Measurements from ENCODE around the gene ICAM1.
"Not testable (repeated sequence)": the region's sequence is repeated elsewhere in the genome, so short reads cannot be mapped to it uniquely, and the experiment has no call there.

ICAM1 gene

GRCh38 chr19:10241826-10242449 is 29.0 kb upstream of the ICAM1 start:
- DNase-seq; H3K9me3 ChIP-seq (ENCODE audit: control extremely low read depth in 1 of 5, control insufficient read depth in 4 of 5, insufficient read depth in 2 of 5, low read depth in 1 of 5, low read length in 4 of 5); H3K27ac ChIP-seq (ENCODE audit: insufficient read depth in 1 of 2, low read depth in 1 of 2, low read length in 2 of 2, poor library complexity in 1 of 2, severe bottlenecking in 2 of 2); CTCF ChIA-PET; POLR2A ChIA-PET; H3K36me3 ChIP-seq (ENCODE audit: control insufficient read depth in 4 of 4, insufficient read depth in 4 of 4, low read length in 3 of 4); H3K4me3 ChIP-seq (ENCODE audit: control insufficient read depth in 1 of 7, extremely low read depth in 1 of 7, insufficient read depth in 4 of 7, low read depth in 2 of 7, low read length in 6 of 7); H3K27me3 ChIP-seq (replicated peaks in 2 of 5; ENCODE audit: control insufficient read depth in 4 of 5, insufficient read depth in 5 of 5, low read length in 4 of 5): not testable (repeated sequence)
- peaks cover 0 to 12% (median 9%) of the 10 kb centered on the region in 4 experiments for H3K4me1 ChIP-seq (ENCODE audit: control extremely low read depth in 1 of 4, control insufficient read depth in 4 of 4, insufficient read depth in 4 of 4, low read length in 3 of 4)
- 98% methylated on average over 11 of the region's 11 CpGs for WGBS (ENCODE audit: insufficient coverage)

GRCh38 chr19:10243606-10244005 is 27.3 kb upstream of the ICAM1 start:
- POLR2A ChIA-PET, result interaction anchor here (0.6 kb wide), 1 partner anchor 16 kb away, joined by 4 read pairs; no protein-coding TSS in a partner anchor
- H3K4me3 ChIP-seq (ENCODE audit: control insufficient read depth in 1 of 7, extremely low read depth in 1 of 7, insufficient read depth in 4 of 7, low read depth in 2 of 7, low read length in 6 of 7), result no peak overlapping the region

GRCh38 chr19:10245189-10245939 is 25.6 kb upstream of the ICAM1 start:
- H3K9me3 ChIP-seq (ENCODE audit: control extremely low read depth in 1 of 5, control insufficient read depth in 4 of 5, insufficient read depth in 2 of 5, low read depth in 1 of 5, low read length in 4 of 5), result no peaks in the 10 kb centered on the region
- WGBS (ENCODE audit: insufficient coverage), result 61% methylated on average over 3 of the region's 9 CpGs
- ChIA-PET POLR2A (interaction anchor here (0.8 kb wide), 1 partner anchor 14 kb away, joined by 3 read pairs; no protein-coding TSS in a partner anchor), CTCF (interaction anchor here (1.1 to 1.9 kb wide), 3 partner anchors 24 to 85 kb away, joined by 3 to 6 read pairs (median 3); no protein-coding TSS in a partner anchor)
- H3K27me3 ChIP-seq (replicated peaks in 2 of 5; ENCODE audit: control insufficient read depth in 4 of 5, insufficient read depth in 5 of 5, low read length in 4 of 5), result no peaks in the 10 kb centered on the region
- no peak for DNase-seq
- H3K4me3 ChIP-seq (ENCODE audit: control insufficient read depth in 1 of 7, extremely low read depth in 1 of 7, insufficient read depth in 4 of 7, low read depth in 2 of 7, low read length in 6 of 7), result no peak overlapping the region
- no peaks in the 10 kb centered on the region for H3K36me3 ChIP-seq (ENCODE audit: control insufficient read depth in 4 of 4, insufficient read depth in 4 of 4, low read length in 3 of 4)
- no peaks in the 10 kb centered on the region for H3K4me1 ChIP-seq (ENCODE audit: control extremely low read depth in 1 of 4, control insufficient read depth in 4 of 4, insufficient read depth in 4 of 4, low read length in 3 of 4)
- H3K27ac ChIP-seq (ENCODE audit: insufficient read depth in 1 of 2, low read depth in 1 of 2, low read length in 2 of 2, poor library complexity in 1 of 2, severe bottlenecking in 2 of 2), result no peak overlapping the region

More at GRCh38 chr19:10243606-10244005, 27.3 kb upstream of the ICAM1 start:
- no peak for DNase-seq
- Histone ChIP-seq H3K36me3 (ENCODE audit: control insufficient read depth in 4 of 4, insufficient read depth in 4 of 4, low read length in 3 of 4) (no peaks in the 10 kb centered on the region), H3K9me3 (ENCODE audit: control extremely low read depth in 1 of 5, control insufficient read depth in 4 of 5, insufficient read depth in 2 of 5, low read depth in 1 of 5, low read length in 4 of 5) (no peaks in the 10 kb centered on the region), H3K4me1 (ENCODE audit: control extremely low read depth in 1 of 4, control insufficient read depth in 4 of 4, insufficient read depth in 4 of 4, low read length in 3 of 4) (peaks cover 0 to 1% (median under 1%) of the 10 kb centered on the region in 4 experiments), H3K27me3 (replicated peaks in 2 of 5; ENCODE audit: control insufficient read depth in 4 of 5, insufficient read depth in 5 of 5, low read length in 4 of 5) (no peaks in the 10 kb centered on the region), H3K27ac (ENCODE audit: insufficient read depth in 1 of 2, low read depth in 1 of 2, low read length in 2 of 2, poor library complexity in 1 of 2, severe bottlenecking in 2 of 2) (no peak overlapping the region)
- CTCF ChIA-PET, result interaction anchor here (0.7 to 0.9 kb wide), 3 partner anchors 15 to 155 kb away, joined by 3 read pairs; no protein-coding TSS in a partner anchor
- WGBS (ENCODE audit: insufficient coverage), result 97% methylated on average over 7 of the region's 7 CpGs

- no peaks in the 10 kb centered on the region for H3K27me3 ChIP-seq (replicated peaks in 2 of 5; ENCODE audit: control insufficient read depth in 4 of 5, insufficient read depth in 5 of 5, low read length in 4 of 5)
- no peaks in the 10 kb centered on the region for H3K9me3 ChIP-seq (ENCODE audit: control extremely low read depth in 1 of 5, control insufficient read depth in 4 of 5, insufficient read depth in 2 of 5, low read depth in 1 of 5, low read length in 4 of 5)
- 96% methylated on average over 3 of the region's 6 CpGs for WGBS (ENCODE audit: insufficient coverage)
- DNase-seq, result no peak
- H3K4me1 ChIP-seq (ENCODE audit: control extremely low read depth in 1 of 4, control insufficient read depth in 4 of 4, insufficient read depth in 4 of 4, low read length in 3 of 4), result peaks cover 0 to 6% (median 5%) of the 10 kb centered on the region in 4 experiments
- H3K36me3 ChIP-seq (ENCODE audit: control insufficient read depth in 4 of 4, insufficient read depth in 4 of 4, low read length in 3 of 4), result no peaks in the 10 kb centered on the region
- CTCF ChIA-PET, result interaction anchor here (1.1 to 1.9 kb wide), 2 partner anchors 25 to 86 kb away, joined by 3 to 6 read pairs; no protein-coding TSS in a partner anchor
- no peak overlapping the region for H3K27ac ChIP-seq (ENCODE audit: insufficient read depth in 1 of 2, low read depth in 1 of 2, low read length in 2 of 2, poor library complexity in 1 of 2, severe bottlenecking in 2 of 2)
- no peak overlapping the region for H3K4me3 ChIP-seq (ENCODE audit: control insufficient read depth in 1 of 7, extremely low read depth in 1 of 7, insufficient read depth in 4 of 7, low read depth in 2 of 7, low read length in 6 of 7)
- POLR2A ChIA-PET, result interaction anchor here (1.4 kb wide), 1 partner anchor 15 kb away, joined by 4 read pairs; the partner anchor contains the start of gene S1PR2
Measured at GRCh38 chr19:10246511-10246910, 24.4 kb upstream of the ICAM1 start.

GRCh38 chr19:10251792-10252694 is 18.9 kb upstream of the ICAM1 start, which contains the start of gene MRPL4:
Gene MRPL4, plus strand, starts transcription at chr19:10252214. Its CDS starts 40 bp downstream, at chr19:10252254.
- Histone ChIP-seq H3K4me1 (ENCODE audit: control extremely low read depth in 1 of 4, control insufficient read depth in 4 of 4, insufficient read depth in 4 of 4, low read length in 3 of 4) (peaks cover 5 to 19% (median 15%) of the 10 kb centered on the region in 4 experiments), H3K4me3 (ENCODE audit: control insufficient read depth in 1 of 7, extremely low read depth in 1 of 7, insufficient read depth in 4 of 7, low read depth in 2 of 7, low read length in 6 of 7) (peak within 1 kb of the TSS; percentile 74 to 95 (median 88)), H3K36me3 (ENCODE audit: control insufficient read depth in 4 of 4, insufficient read depth in 4 of 4, low read length in 3 of 4) (peaks cover 4 to 28% (median 19%) of the 10 kb centered on the region in 4 experiments), H3K27me3 (replicated peaks in 2 of 5; ENCODE audit: control insufficient read depth in 4 of 5, insufficient read depth in 5 of 5, low read length in 4 of 5) (no peaks in the 10 kb centered on the region), H3K27ac (ENCODE audit: insufficient read depth in 1 of 2, low read depth in 1 of 2, low read length in 2 of 2, poor library complexity in 1 of 2, severe bottlenecking in 2 of 2) (peak within 1 kb of the TSS; percentile 50 to 79), H3K9me3 (ENCODE audit: control extremely low read depth in 1 of 5, control insufficient read depth in 4 of 5, insufficient read depth in 2 of 5, low read depth in 1 of 5, low read length in 4 of 5) (no peaks in the 10 kb centered on the region)
- DNase-seq, result peak; percentile 99
- under 1% methylated on average over 61 of the region's 77 CpGs for WGBS (ENCODE audit: insufficient coverage)
- POLR2A ChIA-PET, result interaction anchor here (0.6 to 0.9 kb wide), 2 partner anchors 25 to 104 kb away, joined by 3 read pairs; no protein-coding TSS in a partner anchor
- CTCF ChIA-PET, result interaction anchor here (1.0 to 3.5 kb wide), 3 partner anchors 23 to 152 kb away, joined by 3 to 36 read pairs (median 18); no protein-coding TSS in a partner anchor

- ChIA-PET CTCF (interaction anchor here (20.1 kb wide), 1 partner anchor 137 kb away, joined by 542 read pairs; the partner anchor contains the start of gene TYK2), POLR2A (no interaction called here)
- Histone ChIP-seq H3K27me3 (replicated peaks in 2 of 5; ENCODE audit: control insufficient read depth in 4 of 5, insufficient read depth in 5 of 5, low read length in 4 of 5) (no peaks in the 10 kb centered on the region), H3K27ac (ENCODE audit: insufficient read depth in 1 of 2, low read depth in 1 of 2, low read length in 2 of 2, poor library complexity in 1 of 2, severe bottlenecking in 2 of 2) (peak overlapping the region; percentile 50 to 79), H3K9me3 (ENCODE audit: control extremely low read depth in 1 of 5, control insufficient read depth in 4 of 5, insufficient read depth in 2 of 5, low read depth in 1 of 5, low read length in 4 of 5) (no peaks in the 10 kb centered on the region), H3K4me1 (ENCODE audit: control extremely low read depth in 1 of 4, control insufficient read depth in 4 of 4, insufficient read depth in 4 of 4, low read length in 3 of 4) (peaks cover 5 to 19% (median 15%) of the 10 kb centered on the region in 4 experiments), H3K36me3 (ENCODE audit: control insufficient read depth in 4 of 4, insufficient read depth in 4 of 4, low read length in 3 of 4) (peaks cover 4 to 34% (median 25%) of the 10 kb centered on the region in 4 experiments), H3K4me3 (ENCODE audit: control insufficient read depth in 1 of 7, extremely low read depth in 1 of 7, insufficient read depth in 4 of 7, low read depth in 2 of 7, low read length in 6 of 7) (peak overlapping the region; percentile 74 to 95 (median 88))
- DNase-seq, result no peak
- 0% methylated on average over 3 of the region's 8 CpGs for WGBS (ENCODE audit: insufficient coverage)
Measured at GRCh38 chr19:10252707-10253106, 18.2 kb upstream of the ICAM1 start.
